Dedifferentiated amniotic fluid mesenchymal stem cell (primary cell): Measurements from ENCODE around the gene WDR73.
"Not testable (repeated sequence)": the region's sequence is repeated elsewhere in the genome, so short reads cannot be mapped to it uniquely, and the experiment has no call there.

Experiments used
- DNase-seq: peaks from one replicate; pipeline ENCODE4 v3.0.0-alpha.2; 2016; ENCODE audit errors: extremely low spot score

Gene WDR73

DNA sequence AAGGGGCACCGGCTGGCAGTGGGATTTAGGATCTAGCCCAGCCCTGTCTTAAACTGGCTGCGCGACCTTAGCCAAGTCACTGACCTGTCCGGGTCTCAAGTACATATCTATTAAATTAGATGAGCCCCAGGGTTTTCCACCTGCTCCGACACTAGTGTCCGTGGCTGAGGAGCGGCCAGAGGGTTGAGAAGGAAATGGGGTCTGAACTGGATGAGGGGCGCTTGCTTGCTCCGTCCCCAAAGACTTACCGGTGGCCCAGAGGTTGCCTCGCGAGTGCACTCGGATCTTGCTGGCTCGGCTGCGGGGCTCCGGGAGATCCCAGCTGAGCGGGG, 3.6 kb upstream of the WDR73 start:
- DNase-seq, result no peak

DNA sequence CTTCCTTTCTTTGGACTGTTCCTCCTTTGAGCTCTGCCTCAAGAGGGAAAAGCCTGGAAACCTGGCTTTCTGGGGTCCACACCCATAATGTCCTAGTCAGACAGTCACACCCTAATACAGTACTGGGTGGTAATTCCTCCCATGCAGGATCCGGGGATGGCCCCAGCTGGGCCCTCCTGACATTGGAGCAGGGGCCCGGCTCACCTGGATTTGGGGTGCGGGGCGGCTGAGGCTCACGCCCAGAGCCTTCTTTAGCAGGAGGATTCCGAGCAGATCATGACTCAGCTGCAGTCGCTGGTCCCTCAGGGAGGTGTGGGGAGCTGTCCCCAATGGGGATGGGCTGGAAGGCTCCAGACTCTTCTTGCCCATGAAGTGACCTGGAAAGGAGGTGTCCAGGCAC, 2.9 kb upstream of the WDR73 start:
- no peak for DNase-seq

DNA sequence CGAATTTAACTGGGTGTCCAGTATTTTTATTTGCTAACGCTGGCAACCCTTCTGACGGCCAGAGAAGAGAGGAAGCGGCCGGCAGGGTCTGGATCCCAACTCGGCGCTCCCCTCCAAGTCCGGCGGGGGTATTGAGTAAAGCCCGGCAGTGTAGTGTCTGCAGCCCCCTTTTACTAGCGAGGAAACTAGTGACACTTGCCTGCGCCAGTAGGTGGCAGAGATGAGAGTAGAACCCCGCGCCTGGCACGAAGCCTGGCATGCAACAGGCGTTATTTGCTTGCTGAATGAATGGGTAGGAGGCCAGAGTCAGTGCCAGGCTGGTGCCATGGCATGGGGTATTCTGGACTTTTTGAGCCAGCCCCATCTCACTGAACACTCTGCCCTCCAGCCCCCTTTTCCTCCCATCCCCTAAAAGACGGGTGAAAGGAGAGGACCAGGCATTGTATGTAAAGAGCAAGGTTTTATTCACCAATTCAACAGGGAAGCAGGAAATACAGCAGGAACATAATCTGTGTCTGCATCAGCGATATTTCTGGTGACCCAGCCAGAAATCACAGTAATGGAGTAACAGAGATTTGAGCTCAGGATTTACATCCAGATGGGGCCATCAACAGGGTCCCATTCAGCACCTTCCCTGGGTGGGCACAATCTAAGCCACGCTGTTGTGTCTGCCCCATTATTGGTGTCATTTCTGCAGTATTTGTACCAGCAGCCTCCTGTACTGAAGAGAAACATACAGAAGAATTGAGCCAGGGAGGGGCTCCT, 788 bp upstream of the WDR73 start:
- peak; percentile 79 for DNase-seq

DNA sequence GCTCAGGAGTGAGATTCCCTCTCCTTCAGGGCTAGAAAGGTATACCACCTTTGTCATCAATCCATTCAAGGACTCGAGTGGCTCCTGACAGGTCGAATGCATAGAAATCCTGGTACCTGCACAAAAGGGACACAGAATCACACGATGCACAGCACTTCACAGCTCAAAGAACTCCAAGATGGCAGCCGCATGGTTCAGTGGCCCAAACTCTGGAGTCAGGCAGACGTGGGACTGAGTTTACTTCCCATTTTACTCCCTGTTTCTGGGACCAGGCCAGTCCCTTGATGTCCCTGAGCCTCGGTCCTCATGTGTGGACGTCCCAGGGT, 536 bp downstream of the WDR73 start:
- no peak for DNase-seq

DNA sequence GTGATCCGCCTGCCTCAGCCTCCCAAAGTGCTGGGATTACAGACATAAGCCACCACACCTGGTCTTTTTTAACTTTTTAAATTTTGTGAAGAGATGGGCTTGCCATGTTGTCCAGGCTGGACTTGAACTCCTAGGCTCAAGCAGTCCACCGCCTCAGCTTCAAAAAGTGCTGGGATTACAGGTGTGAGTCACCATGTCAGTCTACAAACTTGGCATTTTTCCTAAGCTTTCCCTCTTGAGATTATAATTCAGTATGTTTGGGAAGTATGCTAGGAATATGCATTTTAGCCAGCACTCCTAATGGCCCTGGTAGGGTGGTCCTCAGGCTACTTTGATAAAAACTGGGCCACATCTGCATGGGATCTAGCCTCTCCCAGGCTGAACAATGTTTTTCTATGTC, 4.4 kb downstream of the WDR73 start:
- no peak for DNase-seq

DNA sequence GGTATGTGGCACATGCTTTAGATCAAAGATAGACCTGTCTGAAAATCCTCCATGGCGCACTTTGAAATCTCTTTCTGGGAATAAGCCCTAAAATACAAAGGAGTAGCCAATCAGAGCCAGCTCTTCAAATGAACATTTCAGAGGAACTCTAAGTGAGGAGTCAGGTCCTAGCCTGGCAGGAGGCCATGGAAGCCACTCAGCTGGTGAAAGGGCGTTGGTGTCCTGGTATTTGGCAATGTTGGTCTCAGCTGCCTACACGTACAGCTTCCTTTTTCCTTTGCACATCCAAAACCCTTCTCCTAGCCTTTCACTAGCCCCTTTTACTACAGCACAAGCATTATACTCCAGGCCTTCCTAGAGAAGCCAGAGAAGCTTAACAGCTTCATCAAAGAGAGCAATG, 5.5 kb downstream of the WDR73 start:
- DNase-seq, result no peak

DNA sequence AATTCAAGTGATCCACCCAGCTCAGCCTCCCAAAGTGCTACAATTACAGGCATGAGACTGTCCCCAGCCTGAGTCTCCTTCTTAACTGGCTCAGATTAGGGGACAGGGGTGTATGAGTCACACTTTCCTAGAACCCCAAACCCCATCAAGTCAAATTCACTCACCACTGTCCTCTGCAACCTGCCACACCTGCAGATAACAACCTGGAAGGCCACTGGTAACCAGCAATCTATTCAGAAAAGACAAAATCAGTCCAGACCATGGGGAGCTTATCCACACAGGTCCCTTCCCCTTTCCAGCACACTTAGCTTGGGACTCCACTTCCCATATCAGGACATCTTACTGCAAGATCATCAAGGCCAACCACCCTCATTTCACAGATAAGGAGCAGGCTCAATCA, 6.4 kb downstream of the WDR73 start:
- DNase-seq, result no peak

DNA sequence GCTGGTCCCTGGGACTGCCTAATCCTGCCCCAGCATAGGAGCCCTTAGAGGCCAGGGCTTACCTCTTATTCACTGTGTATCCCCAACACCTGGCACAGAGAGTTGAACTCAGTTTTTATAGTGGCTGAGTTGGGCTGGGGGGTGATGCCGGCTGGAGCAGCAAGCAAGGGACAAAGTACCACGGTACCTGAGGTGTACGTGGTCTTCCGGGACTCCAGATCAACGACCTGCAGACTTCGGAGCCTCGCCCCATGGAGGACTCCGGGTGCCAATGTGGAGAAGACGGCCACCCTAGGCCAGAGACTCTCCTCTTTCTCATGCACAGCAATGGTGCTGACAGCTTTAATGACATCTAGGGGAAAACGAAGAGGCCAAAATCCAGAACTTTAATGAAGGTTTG, 8.1 kb downstream of the WDR73 start:
- DNase-seq, result no peak

DNA sequence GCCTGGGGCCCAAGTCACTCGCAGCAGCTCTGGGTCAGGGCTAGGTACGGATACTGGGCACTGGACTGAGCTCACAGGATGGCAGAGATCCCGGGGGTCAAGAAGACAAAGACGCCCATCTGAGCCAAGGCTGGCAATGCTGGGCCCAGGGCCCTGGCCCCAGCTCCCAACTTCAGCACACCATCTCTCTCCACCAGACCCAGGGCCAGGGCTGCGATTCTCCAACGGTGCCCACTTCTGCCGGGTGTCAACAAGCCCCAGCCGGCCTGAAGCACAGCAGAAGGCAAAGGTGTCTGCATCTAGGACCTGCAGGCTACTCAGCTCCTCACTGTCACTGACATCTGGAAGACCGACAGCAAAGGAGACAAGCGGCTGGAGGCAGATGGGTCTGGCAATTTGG, 8.6 kb downstream of the WDR73 start:
- DNase-seq, result no peak

DNA sequence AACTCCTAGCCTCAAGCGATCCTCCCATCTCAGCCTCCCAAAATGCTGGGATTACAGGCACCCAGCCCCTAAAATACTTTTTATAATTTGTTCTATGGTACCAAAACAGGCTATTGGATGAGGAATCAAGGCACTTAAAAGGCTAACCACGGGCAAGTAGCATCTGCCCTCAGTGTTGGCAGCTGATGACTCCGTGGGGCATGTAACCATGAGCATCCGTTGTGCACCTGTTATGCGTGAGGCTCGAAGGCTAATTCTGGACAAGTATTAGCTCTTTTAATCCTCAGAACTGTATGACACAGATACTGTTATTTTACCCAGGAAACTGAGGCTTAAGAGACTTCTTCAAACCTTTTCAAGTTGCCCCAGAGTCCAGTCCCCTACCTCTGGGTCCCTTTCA, 10.2 kb downstream of the WDR73 start:
- no peak for DNase-seq

DNA sequence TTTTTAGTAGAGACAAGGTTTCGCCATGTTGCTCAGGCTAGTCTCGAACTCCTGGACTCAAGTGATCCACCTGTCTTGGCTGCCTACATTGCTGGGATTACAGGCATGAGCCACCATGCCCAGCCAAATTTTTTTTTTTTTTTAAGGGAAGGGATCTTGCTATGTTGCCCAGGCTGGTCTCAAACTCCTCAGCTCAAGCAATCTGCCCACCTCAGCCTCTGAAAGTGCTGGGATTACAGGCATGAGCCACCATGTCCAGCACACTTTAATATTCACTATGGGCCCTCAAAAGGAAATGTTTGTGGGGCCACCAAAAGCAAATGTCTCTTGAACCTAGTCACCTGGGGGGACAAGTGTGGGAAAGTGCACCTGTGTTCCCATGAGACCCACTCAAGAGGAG, 11.4 kb downstream of the WDR73 start:
- not testable (repeated sequence) for DNase-seq

DNA sequence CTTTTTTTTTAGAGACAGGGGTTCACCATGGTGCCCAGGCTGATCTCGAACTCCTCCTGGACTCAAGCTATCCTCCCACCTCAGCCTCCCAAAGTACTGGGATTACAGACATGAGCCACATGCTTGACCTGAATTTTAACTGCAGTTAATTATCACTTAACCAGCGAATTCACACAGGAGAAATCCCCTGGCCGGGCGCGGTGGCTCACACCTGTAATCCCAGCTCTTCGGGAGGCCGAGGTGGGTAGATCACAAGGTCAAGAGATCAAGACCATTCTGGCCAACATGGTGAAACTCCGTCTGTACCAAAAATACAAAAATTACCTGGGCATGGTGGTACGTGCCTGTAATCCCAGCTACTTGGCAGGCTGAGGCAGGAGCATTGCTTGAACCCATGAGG, 12.2 kb downstream of the WDR73 start:
- not testable (repeated sequence) for DNase-seq

DNA sequence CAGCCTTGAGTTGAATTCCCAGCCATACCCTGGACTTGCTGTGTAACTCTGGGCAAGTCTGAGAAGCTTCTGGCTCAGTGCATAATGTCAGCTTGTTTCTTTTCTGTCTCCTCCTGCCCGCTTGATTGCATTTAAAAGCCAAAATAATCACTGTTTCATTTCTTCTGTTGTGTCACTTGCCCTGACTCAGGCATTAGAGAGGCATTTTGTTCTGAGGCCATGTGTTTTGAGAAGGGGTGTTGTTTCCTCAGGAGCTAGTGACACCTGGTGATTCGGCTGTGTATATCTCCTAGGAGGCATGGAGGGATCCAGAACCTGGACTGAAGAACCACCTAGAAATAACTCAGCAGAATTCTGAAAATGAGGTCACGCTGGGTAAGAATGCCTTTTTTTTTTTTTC, 16.0 kb downstream of the WDR73 start:
- no peak for DNase-seq

DNA sequence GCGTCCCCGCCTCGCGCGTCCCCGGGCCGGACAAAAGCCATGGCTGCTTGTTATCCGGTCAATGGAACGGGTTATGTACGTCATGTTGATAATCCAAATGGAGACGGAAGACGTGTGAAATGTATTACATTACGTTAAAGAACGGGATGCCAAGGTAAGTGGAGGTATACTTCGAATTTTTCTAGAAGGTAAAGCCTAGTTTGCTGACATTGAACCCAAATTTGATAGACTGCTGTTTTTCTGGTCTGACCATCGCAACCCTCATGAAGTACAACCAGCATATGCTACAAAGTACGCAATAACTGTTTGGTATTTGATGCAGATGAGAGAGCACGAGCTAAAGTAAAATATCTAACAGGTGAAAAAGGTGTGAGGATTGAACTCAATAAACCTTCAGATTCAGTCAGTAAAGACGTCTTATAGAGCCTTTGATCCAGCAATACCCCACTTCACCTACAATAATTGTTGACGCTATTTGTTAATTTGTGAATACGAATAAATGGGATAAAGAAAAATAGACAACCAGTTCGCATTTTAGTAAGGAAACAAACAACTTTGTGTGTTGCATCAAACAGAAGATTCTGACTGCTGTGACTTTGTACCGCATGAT, 19.8 kb downstream of the WDR73 start:
- no peak for DNase-seq

DNA sequence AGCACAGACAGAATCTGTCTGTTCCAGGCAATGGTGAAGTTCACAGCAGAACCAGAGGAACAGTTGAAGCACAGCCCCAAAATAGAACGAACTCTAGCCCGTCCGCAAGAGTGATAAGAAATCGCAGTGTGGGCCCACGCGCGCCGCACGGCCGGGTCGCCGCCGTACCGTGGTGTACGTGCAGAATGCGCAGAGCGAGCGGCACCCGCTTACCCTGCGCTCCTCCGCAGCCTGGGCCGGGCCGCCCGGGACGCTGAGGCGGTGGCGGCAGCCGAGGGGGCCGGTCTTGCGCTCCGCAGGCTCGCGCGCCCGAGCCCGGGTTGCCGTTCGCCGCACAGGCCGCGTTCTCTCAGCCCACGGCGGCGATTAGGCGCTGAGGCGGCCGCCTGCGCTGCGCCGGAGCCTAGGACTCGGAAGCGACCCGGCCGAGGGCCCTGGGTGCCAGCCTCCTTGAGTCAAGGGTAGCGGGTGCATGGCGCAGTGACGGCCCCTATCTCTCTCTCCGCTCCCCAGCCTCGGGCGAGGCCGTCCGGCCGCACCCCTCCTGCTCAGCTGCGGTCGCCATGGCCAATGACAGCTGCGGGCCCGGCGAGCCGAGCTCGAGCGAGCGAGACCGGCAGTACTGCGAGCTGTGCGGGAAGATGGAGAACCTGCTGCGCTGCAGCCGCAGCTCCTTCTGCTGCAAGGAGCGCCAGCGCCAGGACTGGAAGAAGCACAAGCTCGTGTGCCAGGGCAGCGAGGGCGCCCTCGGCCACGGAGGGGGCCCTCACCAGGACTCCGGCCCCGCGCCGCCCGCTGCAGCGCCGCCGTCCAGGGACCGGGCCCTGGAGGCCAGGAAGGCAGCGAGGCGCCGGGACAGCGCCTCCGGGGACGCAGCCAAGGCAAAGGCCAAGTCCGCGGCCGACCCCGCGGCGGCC, 20.5 kb downstream of the WDR73 start:
- DNase-seq, result peak; percentile 41

DNA sequence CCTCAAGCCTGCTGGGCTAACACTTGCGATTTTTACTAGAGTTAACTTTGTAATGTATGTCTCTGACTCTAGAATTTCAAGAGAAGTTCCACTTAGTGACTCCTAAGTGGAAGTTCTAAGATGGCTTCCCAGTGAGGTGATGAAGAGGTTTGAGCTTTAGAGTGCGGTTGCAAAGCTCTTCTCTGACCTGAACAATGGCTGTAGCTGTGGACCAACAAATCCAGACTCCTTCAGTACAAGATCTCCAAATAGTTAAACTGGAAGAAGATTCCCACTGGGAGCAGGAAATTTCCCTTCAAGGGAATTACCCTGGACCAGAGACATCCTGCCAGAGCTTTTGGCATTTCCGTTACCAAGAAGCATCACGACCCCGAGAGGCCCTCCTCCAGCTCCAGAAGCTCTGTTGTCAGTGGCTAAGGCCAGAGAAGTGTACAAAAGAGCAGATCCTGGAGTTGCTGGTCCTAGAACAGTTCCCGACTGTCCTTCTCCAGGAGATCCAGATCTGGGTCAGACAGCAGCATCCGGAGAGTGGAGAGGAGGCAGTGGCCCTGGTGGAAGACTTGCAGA, 22.3 kb downstream of the WDR73 start:
- no peak for DNase-seq

DNA sequence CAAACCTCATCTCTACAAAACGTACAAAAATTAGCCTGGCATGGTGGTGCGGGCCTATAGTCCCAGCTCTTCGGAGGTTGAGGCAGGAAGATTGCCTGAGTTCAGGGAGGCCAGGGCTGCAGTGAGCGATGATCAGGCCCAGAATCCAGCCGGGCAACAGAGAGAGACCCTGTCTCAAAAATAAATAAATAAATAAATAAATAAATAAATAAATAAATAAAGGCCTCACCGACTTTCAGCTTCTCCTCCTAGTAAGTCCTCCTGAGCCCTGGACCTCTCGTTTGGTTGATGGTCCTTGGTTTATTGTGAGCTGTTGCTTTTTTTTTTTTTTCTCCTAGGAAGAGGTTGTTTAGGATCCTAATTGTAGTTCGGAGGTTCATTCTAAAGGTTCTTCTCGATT, 25.1 kb downstream of the WDR73 start:
- DNase-seq, result no peak

DNA sequence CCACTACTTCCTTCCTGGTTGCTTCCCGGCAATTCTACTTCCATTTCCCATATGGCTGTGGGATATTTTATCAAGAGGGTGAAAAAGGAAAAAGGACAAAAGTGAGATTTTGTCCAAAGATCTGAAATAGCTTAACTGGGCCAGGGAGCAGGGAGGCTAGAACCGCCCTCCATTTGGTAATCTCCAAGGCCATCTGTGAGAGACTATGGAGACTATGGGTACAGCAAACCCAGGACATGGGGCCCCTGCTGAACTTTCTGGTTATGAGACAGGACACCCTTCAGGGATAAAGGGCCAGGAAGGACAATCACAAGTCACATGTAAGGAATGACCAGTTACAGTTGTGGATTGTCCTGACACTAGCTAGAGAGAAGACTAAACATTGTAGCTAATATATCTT, 29.0 kb downstream of the WDR73 start:
- DNase-seq, result no peak

DNA sequence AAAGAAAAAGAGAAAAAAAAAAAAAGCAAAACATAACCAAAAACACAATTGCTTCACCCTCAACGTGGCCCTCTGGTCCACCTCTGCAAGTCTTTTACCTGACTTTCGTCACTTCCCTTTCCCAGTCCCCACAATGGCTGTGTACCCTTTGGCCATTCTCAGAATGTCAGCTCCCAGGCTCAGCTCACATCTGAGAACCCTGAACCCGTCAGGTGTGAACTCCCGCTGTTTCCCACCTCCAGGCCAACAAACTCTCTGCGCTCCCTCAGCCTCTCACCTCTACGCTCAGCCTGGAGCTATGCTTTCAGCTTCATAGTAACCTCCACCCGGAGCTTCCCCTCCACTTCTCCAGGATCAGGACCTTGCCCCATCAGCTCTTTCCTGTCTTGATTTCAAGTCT, 29.7 kb downstream of the WDR73 start:
- no peak for DNase-seq

DNA sequence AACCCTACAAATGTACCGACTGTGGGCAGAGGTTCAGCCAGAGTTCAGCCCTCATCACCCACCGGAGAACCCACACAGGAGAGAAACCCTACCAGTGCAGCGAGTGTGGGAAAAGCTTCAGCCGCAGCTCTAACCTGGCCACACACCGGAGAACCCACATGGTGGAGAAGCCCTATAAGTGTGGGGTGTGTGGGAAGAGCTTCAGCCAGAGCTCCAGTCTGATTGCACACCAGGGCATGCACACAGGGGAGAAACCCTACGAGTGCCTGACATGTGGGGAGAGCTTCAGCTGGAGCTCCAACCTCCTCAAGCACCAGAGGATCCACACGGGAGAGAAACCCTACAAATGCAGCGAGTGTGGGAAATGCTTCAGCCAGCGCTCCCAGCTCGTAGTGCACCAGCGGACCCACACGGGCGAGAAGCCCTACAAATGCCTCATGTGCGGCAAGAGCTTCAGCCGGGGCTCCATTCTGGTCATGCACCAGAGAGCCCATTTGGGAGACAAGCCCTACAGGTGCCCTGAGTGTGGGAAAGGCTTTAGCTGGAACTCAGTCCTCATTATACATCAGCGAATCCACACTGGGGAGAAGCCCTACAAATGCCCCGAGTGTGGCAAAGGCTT, 32.6 kb downstream of the WDR73 start:
- DNase-seq, result no peak

DNA sequence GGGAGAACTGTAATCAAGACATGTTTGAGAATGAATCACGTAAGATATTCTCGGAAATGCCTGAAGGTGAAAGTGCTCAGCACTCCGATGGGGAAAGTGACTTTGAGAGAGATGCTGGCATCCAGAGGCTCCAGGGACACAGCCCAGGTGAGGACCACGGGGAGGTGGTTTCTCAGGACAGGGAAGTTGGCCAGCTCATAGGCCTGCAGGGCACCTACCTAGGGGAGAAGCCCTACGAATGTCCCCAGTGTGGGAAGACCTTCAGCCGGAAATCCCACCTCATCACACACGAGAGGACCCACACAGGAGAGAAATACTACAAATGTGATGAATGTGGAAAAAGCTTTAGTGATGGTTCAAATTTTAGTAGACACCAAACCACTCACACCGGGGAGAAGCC, 33.5 kb downstream of the WDR73 start:
- no peak for DNase-seq

DNA sequence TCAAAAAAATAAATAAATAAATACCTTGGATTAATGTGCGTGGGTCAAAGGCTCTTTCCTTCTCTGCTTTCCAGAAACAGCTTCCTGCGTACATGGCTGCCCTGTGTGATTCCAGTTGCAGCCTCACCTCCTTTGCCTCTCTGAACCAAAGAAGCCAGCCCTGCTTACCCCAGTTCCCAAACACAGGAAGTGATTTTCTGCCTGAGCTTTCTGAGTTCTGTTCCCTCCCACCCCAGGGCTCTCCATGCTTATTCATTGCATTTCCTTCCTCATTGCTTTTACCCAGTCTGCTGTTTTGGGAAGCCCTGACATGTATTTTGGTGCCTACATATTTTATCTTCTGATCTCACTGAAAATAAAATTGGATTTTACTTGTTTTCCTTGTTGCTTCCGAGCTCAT, 37.8 kb downstream of the WDR73 start:
- no peak for DNase-seq
